ENCODE data around the gene SDHA.

DNA sequence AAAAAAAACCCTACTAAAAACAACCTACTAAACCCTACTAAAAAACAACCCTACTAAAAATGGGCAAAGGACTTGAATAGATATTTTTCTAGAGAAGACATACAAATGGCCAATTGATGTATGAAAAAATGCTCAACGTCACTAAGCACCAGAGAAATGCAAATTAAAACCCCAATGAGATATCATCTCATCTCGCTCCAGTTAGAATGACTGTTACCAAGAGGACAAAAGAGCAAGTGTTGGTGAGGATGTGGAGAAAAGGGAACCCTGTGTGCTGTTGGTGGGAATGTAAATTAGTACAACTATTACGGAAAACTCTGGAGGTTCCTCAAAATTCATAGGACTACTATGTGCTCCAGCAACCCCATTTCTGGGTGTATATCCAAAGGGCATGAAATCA is 10.8 kb downstream of the SDHA start:
- TF ChIP-seq, protein P1, sequence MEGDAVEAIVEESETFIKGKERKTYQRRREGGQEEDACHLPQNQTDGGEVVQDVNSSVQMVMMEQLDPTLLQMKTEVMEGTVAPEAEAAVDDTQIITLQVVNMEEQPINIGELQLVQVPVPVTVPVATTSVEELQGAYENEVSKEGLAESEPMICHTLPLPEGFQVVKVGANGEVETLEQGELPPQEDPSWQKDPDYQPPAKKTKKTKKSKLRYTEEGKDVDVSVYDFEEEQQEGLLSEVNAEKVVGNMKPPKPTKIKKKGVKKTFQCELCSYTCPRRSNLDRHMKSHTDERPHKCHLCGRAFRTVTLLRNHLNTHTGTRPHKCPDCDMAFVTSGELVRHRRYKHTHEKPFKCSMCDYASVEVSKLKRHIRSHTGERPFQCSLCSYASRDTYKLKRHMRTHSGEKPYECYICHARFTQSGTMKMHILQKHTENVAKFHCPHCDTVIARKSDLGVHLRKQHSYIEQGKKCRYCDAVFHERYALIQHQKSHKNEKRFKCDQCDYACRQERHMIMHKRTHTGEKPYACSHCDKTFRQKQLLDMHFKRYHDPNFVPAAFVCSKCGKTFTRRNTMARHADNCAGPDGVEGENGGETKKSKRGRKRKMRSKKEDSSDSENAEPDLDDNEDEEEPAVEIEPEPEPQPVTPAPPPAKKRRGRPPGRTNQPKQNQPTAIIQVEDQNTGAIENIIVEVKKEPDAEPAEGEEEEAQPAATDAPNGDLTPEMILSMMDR (IDR thresholded peaks at IDR 0.05): no peak
- no peak for TF ChIP-seq POLR2A (IDR thresholded peaks at IDR 0.05)

All from heart left ventricle (tissue), 13 donors.